GM20000 (cell line): ENCODE measurements around the gene NPR3.

Experiments used
- DNase-seq: peaks from one replicate; pipeline ENCODE4 v3.0.0; 2012; ENCODE audit warnings: low spot score
- TF ChIP-seq, protein P1 (sequence below): IDR thresholded peaks from 2 replicates; pipeline ENCODE4 v1.5.1; 2012; ENCODE audit warnings: mild to moderate bottlenecking, control low read depth; ENCODE audit errors: extremely low read depth, missing control alignments

The NPR3 gene

DNA sequence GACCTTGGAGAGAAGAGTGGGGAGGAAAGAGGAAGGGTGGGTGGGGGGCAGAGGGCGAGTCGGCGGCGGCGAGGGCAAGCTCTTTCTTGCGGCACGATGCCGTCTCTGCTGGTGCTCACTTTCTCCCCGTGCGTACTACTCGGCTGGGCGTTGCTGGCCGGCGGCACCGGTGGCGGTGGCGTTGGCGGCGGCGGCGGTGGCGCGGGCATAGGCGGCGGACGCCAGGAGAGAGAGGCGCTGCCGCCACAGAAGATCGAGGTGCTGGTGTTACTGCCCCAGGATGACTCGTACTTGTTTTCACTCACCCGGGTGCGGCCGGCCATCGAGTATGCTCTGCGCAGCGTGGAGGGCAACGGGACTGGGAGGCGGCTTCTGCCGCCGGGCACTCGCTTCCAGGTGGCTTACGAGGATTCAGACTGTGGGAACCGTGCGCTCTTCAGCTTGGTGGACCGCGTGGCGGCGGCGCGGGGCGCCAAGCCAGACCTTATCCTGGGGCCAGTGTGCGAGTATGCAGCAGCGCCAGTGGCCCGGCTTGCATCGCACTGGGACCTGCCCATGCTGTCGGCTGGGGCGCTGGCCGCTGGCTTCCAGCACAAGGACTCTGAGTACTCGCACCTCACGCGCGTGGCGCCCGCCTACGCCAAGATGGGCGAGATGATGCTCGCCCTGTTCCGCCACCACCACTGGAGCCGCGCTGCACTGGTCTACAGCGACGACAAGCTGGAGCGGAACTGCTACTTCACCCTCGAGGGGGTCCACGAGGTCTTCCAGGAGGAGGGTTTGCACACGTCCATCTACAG lies 760 bp downstream of the NPR3 start:
- TF ChIP-seq, protein P1, sequence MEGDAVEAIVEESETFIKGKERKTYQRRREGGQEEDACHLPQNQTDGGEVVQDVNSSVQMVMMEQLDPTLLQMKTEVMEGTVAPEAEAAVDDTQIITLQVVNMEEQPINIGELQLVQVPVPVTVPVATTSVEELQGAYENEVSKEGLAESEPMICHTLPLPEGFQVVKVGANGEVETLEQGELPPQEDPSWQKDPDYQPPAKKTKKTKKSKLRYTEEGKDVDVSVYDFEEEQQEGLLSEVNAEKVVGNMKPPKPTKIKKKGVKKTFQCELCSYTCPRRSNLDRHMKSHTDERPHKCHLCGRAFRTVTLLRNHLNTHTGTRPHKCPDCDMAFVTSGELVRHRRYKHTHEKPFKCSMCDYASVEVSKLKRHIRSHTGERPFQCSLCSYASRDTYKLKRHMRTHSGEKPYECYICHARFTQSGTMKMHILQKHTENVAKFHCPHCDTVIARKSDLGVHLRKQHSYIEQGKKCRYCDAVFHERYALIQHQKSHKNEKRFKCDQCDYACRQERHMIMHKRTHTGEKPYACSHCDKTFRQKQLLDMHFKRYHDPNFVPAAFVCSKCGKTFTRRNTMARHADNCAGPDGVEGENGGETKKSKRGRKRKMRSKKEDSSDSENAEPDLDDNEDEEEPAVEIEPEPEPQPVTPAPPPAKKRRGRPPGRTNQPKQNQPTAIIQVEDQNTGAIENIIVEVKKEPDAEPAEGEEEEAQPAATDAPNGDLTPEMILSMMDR, result no peak
- peak; percentile 32 for DNase-seq

DNA sequence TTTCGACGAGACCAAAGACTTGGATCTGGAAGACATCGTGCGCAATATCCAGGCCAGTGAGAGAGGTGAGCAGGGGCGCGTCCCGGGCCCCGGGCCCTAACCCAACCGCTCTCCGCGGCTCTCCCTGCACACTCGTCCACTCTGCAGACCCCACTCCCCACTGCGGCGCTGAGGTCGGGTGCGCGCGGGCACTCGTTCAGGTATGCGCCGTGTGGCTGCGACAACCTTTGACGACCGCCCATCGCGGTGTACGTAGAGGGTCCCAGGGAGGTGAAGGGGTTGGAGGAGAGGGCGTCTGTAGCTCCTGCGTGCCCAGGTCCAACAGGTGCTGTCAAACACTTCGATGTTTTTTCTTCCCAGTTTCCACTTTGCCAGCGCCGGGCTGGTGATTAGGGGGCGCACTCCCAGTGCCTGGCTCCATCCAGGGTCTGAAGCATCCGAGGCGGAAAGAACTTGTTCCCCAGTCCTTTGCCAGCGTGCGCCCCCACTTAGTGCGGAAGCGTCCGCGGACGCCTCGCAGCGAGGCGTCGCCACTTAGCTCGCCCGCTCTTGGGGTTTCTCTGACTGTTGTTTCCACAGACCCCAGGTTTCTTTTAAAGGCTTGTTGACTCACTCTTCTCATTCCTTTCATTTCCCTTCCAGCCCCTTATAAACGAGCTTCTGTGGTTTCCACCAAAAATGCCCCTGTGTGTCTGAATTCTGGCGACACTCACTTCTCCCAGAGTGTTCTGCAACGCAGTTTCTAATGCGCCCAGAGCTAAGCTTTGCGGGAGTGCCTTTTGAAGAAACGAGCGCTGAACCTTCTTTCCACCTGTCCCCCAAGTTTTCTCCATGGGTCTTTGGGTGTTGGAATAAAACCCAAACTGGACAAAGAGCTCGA lies 1.6 kb downstream of the NPR3 start:
- TF ChIP-seq, protein P1, result no peak
- no peak for DNase-seq

DNA sequence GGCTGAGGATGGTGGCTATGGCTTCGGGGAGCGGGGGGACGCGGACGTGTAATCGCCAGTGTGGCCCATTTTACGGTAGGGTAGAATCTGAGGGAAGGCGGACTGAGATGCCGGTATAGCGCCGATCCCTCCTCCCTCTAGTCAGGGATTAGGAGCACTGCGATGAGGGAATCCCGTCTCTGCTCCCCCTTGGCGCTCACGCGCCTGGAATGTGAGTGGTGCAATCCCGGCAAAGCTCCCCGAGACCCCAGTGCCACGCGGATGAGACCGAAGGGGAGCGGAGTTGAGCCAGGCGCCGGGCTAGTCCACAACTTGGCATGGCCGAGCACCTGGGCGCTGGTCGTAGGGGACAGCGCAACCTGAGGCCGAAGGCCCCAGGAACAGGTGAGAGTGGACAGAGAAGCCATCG lies 2.2 kb downstream of the NPR3 start:
- DNase-seq, result no peak

DNA sequence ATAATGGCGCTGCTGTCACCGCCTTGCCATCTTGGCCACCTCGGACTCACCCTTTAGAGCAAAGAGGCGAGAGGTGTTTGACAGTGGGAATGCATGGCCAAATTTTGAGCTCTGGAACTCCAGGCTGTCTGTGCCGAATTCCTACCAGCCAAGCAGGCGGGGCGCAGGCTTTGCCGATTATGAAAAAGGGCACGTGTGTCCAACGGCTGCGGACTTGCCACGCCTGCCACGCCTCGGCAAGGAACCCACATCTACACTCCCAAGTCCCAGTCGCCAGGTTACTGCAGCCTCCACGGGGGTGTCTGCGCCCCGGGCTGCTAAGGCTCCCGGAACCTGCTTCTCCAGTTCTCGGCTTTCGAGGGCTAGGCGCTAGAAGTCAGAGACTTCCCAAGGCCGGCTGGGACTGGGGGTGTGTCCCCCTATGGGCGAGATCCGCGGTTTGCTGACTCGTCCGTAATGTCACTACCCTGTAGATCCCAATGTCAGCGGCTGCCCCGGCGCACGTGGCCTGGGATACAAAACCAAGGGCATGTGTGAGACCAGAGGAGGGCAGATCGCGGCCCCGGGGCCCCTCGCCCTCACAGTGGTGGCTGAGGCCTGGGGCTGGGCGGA lies 2.8 kb downstream of the NPR3 start:
- TF ChIP-seq, protein P1, result no peak
- peak; percentile 34 for DNase-seq

More for the DNA sequence above, 2.2 kb downstream of the NPR3 start:
- TF ChIP-seq, protein P1, result no peak

DNA sequence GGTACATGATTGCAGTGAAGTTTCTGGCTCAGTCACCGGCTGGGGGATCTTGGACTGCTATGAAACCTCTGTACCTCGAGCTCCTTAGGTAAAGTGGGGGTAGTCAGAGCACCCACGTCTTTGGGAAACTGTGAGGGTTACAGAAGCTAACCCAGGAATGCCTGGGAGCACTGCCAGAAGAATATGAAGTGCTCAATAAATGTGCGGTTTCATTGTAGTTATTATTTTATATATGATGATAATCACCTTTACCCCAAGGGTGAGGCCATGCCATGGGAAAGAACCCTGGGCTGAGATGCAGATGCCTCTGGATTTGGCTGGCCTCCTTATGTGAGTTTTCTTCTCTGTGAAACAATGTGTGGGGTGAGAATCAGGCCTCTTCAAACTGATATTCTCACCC lies 3.7 kb downstream of the NPR3 start:
- TF ChIP-seq, protein P1, result no peak
- no peak for DNase-seq

DNA sequence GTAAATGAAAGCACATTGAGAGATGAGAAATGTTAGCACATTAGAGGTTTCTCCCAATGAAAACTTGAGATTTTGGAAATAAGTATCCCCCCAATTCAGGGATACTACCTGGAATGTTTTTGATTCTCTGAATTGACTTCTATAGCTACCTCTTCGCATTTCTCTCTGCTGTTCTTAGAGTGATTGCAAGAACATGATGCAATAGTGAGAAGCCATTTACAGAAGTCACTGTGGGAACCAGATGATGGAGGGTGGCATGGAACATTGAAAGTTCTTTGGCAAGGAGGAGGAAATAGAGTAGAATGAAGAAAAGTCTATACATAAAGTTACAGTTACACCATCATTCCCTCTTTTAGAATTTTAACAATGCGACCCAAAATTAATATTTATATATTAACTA lies 9.2 kb downstream of the NPR3 start:
- TF ChIP-seq, protein P1, result no peak
- no peak for DNase-seq
